Suppressor macrophage (primary cell): ENCODE measurements around the gene PPP1R9A.

Experiments
- DNase-seq, 4 experiments: peaks; one replicate each; pipeline ENCODE4 v3.0.0-alpha.2; 2020 to 2022

PPP1R9A gene

DNA sequence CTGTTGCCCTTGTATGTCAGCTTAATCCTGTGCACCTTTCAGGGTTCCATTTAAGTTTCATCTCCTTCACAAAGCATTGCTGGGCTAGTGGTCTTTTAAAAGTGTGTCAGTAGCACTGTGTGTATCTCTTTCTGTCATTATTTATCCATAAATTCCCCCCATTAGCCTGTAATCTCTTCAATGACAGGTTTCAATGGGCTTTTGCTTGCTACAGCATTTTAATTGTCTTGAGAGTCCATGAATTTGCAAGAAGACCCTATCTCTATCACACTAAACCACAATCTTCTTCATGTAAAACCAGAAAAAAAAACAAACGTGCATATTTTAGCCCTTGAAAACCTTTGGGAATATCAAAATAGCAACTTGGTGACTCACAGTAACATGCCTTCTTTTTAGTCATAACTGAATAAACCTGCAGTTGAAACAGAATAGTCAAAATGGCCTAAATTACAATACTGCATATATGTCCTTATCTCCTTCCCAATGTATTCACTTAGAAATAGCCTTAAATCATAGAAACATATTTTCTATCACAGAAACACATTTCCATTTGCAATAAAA lies 298.4 kb downstream of the PPP1R9A start:
- no peak for DNase-seq

DNA sequence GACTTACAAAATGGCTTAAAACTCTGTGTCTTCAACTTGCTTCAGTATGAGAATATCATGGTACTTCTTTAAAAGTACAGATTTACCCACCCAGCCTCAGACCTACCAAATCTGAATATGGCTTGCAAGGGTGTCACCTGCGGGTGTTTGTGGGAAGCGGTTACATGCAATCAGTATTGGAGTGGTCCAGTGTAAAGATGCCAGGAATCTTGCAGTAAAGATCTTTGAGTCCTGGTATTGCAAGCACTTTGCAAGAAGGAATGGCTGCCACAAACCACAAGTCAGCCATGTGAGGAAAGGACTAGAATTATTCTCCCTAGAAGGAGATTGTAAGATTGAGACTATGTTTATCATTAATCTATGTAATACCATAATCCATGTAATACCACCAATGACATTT lies 301.9 kb downstream of the PPP1R9A start:
- no peak for DNase-seq

DNA sequence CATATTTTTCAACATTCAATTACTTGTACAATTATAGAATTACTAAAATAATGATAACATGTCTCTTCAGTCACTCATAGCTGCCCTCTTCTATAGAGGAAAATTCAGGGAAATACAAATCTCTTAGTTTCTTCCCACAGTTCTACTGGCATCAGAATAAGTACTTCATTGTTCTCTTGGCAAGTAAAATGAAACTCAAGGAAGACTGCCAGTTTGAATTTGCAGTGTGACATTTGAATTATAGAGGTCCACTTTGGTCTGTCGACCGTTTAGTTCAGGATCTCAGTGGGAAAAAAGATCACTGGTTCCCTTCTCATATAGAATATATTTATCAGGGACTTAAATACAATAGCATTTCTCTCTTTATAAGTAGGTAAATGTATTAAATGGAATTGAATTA lies 302.4 kb downstream of the PPP1R9A start:
- no peak for DNase-seq

DNA sequence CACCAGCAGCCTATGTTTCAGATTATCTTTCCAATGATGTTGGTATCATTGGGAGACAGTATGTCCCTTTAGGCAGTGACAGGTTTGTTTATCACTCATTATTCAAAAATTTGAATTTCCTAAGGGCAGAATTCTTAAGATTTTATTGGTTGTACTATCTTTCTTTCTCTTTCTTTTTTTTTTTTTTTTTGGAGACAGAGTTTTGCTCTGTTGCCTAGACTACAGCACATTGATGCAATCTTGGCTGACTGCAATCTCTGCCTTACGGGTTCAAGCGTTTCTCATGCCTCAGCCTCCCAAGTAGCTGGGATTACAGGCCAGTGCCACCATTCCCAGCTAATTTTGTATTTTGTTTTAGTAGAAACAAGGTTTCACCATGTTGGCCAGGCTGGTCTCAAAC lies 305.8 kb downstream of the PPP1R9A start:
- DNase-seq: no peak

DNA sequence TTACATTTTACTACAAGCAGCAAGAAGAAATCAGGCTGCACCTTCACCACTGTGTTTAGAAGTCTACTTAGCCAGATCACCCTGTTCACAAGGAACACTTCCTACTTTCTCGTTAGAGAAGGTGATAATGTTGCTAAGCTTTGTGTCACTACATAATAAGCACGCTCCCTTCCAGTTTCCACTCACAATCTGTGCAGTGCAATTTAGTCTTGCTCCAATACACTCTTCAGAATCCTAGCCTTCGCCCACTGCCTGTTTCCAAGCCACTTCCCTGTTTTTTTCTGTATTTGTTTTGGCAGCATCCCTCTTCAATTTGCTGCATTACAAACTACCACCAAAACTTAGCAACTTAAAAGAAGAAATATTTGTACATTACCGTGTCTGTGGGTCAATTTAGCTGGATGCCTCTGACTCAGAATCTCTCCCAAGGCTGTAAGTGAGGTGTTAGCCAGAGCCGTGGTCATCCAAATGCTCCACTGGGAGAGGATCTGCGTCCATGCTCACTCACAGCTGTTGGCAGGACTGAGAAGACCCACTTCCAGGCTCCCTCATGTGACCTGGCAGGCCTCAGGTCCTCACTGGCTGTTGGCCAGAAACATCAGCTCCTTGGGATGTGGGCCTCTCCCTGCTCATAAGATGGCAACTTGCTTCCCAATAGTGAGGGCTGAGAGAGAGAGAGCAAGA lies 306.6 kb downstream of the PPP1R9A start:
- DNase-seq: no peak

DNA sequence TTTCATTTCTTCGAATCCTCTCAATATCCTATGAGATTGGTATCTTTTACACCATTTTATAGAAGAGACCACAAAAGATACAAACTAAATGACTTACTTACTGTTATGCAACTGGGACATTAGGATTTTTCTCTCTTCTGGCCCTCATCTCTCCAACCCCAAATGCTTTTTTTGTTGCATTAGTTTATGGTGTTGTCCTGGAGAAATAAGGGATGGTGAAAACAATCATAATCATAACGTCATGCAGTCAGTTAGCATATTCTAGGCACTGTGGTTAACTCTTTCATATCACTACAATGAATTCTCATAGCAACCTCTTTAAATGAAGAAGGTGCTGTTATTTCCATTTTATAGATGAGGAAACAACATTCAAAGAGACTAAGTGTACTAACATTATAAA lies 312.3 kb downstream of the PPP1R9A start:
- DNase-seq: no peak

DNA sequence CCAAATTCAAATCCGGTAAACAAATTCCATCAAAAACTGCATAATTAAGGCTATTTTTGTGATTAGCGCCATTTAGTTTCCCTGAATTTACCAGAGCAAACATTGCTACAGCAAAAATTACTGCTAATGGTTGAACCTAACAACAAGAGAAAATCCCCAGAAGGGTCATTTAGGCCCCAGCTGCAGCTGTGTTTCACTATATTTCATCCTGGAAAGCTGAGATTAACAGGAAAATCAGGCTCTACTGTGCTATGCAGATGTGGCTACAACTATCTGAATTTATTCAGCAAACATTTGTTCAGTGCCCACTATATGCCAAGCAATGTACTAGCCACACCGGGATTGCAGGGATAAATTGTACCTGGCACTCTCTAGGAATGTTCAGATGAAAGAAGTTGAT lies 312.9 kb downstream of the PPP1R9A start:
- DNase-seq: no peak

DNA sequence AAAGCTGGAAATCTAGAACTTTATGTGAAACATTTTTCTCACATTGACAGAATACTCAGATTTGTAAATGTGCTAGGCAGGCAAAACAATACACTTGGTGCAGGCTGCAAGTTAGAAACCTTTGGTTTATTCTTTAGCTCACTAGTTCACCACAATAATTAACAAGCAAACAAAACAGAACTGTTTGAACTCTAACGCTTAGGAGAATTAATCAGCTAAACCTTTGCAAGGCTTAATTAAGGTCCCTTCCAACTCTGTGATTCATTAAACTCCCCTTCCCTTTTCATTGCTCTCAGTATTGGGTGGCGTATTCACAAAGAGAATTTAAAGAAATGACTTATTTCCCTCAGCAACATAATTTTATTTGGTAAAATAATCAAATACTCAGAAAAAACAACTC lies 317.9 kb downstream of the PPP1R9A start:
- no peak for DNase-seq

DNA sequence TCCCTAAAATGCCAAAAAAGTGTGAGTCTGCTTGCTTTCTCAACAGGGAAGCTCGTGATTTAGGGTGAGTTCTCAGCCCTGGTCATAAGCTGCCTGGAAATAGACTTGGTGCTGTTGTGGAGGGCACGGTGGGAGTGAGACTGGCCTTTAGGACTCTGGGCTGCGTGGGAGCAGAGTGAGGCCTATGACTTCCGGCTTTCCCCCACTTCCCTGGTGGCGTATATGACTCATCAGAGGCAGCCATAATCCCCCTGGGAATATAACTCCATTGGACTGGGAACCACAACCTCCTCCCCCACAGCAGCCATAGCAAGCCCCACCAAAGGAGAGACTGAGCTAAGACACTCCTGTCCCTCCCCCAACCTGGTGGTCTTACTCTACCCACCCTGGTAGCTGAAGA lies 321.9 kb downstream of the PPP1R9A start:
- no peak for DNase-seq

DNA sequence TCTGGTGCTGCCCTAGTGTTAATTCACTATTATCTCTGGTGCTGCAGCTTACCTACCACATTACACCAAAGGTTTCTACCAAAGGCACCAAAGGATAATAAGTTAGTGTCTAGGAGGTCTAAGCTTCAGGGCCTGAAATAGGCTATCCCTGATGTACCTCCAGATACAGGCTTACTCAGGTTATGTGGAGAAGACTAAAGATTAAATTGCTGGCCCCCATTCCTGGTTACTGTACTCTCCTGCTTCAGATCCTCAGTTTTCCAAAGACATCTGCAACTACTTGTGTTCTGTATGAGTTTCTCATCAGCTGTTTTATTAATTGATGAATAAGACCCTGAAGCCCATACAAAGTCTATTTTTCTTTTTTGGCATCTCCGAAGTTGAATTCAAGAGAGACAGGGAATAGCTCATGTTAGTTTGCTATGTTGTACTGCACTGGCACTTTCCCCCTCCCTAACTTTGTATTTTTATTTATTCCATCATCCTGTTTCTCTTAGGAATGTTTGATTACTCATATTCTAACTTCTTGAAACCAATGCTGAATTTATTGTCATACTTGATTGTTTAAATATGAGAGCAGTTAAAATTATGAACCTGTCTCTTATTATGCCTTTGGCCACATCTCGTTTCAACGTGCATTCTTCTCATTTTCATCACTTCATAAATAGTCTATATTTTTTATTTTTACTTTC lies 331.0 kb downstream of the PPP1R9A start:
- DNase-seq: no peak

DNA sequence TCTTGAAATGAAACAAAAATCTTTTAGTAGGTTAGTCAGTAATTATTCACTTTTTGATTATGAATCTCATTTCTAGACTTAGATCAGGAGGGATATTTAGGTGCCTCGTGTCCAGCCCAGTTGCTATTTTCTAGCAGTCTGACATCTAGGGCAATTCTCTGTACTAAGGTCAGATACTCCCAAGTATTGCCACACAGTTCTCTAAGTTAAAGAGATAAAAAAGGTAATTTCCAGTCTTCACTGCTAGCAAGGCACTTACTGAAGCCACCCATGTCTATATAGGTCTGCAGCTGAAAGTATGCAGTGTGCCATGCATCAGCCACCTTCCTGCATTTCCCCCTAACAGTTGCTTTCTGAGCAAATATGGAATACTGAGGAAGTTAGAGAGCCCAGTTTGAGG lies 333.5 kb downstream of the PPP1R9A start:
- no peak for DNase-seq

DNA sequence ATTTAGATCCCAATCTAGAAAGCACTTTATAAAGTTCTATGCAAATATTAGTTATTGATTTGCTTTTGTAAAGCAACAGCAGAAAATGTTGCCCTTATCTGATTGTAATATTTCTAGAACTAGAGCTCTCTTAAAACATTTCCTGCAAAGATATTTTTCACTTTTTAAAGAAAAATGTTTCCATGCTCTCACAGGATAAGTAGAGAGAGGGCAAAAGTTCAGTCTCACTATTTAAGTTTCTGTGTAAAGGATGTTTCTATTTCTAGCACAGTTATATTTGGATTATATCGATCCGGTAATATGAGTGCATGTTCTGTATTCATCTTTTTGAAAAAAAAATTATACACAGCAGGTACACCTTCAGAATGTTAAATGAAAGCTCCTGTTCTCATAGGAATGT lies 334.9 kb downstream of the PPP1R9A start:
- DNase-seq: no peak

DNA sequence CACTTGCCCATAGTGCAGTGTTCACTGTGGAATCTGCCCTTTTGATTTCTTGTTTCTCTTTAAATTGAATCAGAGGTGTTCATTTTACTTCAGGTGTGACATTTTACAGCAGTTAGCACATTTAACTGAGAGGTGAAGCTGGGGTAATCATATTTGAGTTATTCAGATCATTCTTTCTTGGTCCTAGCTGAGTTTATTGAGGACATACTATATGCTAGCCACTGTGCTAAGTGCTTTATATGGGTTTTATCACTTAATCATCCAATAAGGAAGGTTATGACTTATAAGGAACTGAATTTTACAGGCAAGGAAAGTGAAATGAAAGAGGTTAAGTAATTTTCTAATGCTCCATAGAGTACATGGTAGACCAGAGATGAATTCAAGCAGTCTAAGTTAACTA lies 337.2 kb downstream of the PPP1R9A start:
- no peak for DNase-seq

DNA sequence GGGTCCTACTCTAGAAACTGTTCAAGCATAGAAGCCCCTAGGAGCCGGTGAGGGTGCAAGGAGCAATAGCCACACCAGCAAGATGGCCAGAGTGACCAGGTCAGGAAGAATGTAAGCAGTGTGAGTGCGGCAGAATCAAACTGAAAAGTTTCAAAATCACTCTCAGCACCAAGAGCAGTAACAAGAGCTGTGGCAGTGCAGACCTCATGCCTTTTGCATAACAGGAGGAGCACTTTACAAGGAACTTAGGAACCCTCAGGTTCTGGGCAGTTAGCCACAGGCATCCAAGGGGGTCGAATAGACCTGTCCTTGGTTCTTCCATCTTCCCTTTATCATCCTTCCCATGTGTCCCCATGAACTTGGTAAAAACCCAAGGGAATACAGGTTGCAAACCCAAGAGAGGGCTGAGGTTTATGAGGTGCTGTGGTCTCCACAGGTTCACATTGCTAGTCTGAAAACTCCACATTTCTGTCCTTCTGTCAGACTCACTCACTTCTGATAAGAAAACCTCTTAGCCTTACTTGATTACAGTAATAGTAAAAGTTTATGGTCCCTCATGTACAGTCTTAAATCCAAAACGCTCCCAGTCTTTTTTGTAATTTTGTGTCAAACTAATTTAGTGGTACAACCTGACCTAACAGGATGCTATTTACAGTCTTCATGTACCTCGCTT lies 338.6 kb downstream of the PPP1R9A start:
- no peak for DNase-seq

DNA sequence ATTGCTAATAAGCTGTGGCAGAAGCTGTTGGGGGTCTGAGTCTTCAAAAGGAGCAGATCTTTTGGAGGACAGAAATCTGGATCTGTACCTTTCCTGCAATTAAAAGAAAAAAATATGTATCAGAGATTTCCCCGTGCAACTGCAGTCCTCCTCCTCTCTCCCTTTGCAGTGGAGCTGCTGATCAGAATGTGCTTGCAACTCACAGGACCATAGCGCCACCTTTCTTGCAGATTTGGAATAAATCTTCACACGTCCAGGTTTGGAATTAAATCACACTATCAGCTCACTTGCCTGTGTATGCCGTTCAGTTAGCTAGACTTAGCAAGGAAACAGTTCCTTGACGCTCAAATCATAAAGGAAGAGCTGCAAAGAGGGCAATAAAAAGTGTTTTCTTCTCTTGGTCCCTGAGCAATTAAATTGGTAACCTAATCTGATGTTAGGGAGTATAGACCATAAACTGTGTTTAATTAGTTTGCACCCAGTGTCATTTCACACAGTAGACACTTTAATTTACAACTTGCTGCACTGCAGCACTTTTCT lies 339.5 kb downstream of the PPP1R9A start:
- peak; percentile 31 to 73 (median 68) for DNase-seq

DNA sequence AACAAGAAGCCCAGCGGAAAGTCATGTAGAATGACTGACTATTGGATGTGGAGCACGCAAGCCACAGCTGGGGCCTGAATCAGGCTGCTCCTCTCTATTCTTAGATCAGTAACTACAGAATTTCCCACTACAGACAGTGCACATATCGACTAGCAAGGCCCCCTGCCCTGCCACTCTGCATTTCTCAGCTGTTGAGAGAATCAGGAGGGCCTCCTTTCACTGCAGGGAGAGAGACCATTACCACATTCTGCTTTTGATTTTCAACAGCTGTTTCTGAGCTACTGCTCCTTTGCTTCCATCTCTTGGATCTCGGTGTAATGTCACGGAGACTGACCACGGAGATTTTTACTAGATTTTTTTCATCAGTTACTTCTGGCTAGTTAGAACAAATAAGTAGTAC lies 343.2 kb downstream of the PPP1R9A start:
- DNase-seq: no peak

DNA sequence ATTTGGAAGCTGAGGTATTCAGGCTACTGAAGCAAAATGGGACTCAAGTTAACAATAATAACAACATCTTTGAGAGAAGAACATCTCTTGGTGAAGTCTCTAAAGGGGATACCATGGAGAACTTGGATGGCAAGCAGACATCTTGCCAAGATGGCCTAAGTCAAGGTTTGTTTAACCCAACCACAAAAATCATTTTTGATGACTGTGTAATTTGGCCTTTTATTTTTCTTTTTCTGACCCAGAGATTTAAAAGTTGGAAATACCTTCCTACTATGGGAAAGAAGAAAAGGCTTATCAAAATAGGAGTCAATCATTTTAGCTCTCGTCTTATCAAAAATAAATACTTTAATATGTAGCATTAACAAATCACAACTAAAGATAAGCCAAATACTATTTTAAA lies 344.6 kb downstream of the PPP1R9A start:
- DNase-seq: no peak

DNA sequence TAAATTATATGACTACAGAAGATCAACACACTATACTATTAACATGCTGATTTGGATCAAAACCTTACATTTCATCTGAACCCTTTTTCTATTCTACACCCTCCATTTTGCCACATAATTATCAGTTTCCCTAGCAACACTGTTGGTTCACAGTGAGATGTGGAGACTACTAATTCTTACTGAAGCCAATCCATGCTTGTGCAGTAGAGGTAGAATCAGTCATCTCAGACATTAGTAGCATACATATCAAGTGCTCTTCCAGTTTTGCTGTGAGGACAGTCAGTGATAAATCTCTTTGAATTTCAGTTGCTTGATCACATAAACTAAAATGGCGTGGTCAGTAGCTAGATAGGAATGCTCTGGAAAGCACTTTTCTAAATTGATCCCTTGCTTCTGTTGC lies 346.6 kb downstream of the PPP1R9A start:
- DNase-seq: no peak

DNA sequence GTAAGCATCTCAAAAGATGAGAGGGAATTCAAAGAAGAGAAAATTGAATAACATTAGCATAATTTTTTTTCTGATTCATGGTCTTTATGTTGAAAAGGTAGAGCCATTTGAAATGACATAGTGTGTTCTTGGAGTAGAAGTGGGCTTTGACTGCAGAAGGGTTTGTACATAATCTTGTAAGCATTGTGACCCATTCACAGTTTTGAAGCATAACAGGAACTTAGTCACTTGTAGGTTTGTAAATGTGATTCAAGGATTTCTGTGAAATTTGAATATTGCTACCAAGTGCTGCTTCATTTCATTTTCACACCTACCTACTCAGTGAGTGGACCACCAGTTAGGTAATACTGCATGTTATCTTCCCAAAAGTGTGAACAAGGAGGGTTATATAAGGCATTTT lies 348.3 kb downstream of the PPP1R9A start:
- DNase-seq: no peak

DNA sequence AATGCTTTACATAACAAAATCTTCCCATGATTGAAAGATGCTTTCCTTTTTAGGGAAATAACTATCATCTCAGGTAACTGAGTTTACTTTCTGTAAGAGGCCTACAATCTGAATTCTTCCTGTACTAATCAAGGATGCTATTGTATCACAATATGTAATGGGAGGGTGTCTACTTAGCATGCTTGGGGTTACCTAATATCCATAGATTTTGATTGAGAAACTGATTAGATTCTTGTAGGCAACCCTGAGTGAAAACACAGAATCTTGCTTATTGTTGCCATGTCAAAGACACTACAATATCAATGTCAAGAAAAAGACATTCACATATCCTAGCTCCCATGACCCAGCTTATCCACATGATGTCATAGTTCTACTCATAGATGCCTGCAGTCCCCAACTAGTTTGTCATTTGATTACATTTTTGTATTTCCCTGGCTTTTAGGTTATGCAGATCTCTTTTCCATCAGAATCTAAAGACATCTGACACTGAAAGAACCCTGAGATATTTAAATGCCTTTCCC lies 354.6 kb downstream of the PPP1R9A start:
- no peak for DNase-seq

DNA sequence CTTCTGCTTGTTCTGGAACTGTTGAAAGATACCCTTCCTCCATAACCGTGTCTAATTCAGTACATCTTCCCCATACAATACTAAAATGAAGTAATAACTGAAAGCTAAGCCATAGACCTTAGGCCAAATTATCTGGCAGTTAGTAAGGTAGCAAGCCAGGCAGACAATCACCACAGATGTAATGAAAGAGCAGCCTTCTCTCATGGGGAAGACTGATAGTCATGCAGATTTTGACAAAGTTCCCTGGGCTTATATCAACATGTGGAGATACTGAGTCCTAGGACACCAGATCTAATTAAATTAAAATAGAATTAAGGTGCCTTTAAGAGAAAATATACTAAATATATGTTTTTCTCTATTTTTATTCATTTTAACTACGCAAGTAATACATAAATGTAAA lies 355.5 kb downstream of the PPP1R9A start:
- no peak for DNase-seq

DNA sequence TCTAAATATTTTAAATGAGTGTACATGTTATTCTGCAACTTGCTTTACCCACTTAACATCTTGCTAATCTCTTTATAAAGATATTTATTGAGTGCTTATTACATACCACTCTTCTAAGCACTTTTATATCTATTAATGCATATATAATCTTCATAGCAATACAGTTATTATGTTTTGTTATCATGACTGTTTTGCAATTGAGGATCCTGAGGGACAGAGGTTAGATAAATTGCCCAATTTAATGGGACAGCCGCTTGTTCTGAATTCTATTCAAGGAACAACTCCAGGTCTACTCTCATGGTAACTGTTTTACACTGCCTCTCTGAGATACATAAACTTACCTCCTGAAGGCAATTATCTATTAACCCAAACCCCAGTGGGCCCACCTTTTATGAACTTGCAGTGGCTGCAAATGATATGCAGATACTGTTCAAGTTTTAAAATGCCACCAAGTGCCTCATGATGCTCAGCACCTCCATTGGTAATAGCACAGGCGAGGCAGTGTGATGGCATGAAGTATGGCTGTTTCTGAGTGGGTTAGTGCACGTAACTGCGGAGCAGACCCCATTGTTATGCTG lies 356.5 kb downstream of the PPP1R9A start:
- no peak for DNase-seq

DNA sequence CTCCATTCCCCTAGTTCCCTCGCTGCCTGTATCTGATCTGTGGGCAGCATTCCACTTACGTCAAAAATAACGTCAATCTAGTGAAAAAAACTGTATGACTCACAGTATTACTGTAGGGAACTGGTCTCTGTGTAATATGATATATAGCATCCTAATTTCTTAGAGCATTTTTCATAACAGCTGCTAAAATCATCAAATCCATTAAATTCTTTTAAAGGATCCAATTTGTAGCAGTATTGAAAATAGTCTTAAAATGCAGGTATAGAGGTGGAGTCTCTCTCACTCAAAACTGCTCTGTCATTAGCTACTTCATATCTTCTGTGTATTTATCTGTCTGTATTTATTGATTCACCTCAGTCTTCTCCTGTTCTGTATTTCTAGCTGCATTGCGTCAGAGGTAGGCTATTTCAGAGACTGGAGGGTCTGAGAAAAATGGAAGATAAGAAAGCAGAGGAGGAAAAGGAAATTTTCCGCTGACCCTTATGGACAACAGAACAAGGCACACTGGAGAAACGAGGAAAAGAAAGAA lies 357.0 kb downstream of the PPP1R9A start:
- no peak for DNase-seq
